HG03520 (cell line): ENCODE measurements around the gene PSMA7.
"Not testable (repeated sequence)": the region's sequence is repeated elsewhere in the genome, so short reads cannot be mapped to it uniquely, and the experiment has no call there.

Experiments
- ATAC-seq: cut with Tn5 transposase; IDR thresholded peaks from one replicate; pipeline ENCODE4 v1.9.1; 2021; ENCODE audit warnings: mild to moderate bottlenecking, moderate library complexity; ENCODE audit not compliant: unreplicated experiment

The PSMA7 gene

GRCh38 chr20:62120990-62121775 is 22.0 kb downstream of the PSMA7 start:
- ATAC-seq = peak; percentile 3

GRCh38 chr20:62120365-62120762 is 22.8 kb downstream of the PSMA7 start:
- ATAC-seq = no peak

GRCh38 chr20:62119591-62120364 is 23.4 kb downstream of the PSMA7 start:
- no peak for ATAC-seq

- ATAC-seq = no peak
These were observed 24.1 kb downstream of the PSMA7 start for GRCh38 chr20:62119115-62119514.

GRCh38 chr20:62118113-62119043 is 24.8 kb downstream of the PSMA7 start:
- no peak for ATAC-seq

GRCh38 chr20:62117658-62118057 is 25.5 kb downstream of the PSMA7 start:
- ATAC-seq = no peak

- ATAC-seq = no peak
These were observed 25.9 kb downstream of the PSMA7 start for GRCh38 chr20:62117362-62117646.

- ATAC-seq = no peak
These were observed 26.4 kb downstream of the PSMA7 start for GRCh38 chr20:62116558-62117361.

- ATAC-seq = not testable (repeated sequence)
These were observed 27.3 kb downstream of the PSMA7 start for GRCh38 chr20:62115800-62116407.

GRCh38 chr20:62114894-62115293 is 28.3 kb downstream of the PSMA7 start:
- no peak for ATAC-seq

GRCh38 chr20:62112368-62112767 is 30.8 kb downstream of the PSMA7 start:
- no peak for ATAC-seq

GRCh38 chr20:62111148-62111547 is 32.0 kb downstream of the PSMA7 start:
- no peak for ATAC-seq

- ATAC-seq = no peak
These were observed 37.6 kb downstream of the PSMA7 start for GRCh38 chr20:62105592-62105991.

GRCh38 chr20:62104791-62105345 is 38.3 kb downstream of the PSMA7 start:
- ATAC-seq = no peak

- ATAC-seq = no peak
These were observed 38.9 kb downstream of the PSMA7 start for GRCh38 chr20:62104234-62104789.

- no peak for ATAC-seq
These were observed 39.5 kb downstream of the PSMA7 start for GRCh38 chr20:62103508-62104233.

GRCh38 chr20:62101078-62101477 is 42.1 kb downstream of the PSMA7 start:
- ATAC-seq = no peak

- ATAC-seq = no peak
These were observed 45.2 kb downstream of the PSMA7 start for GRCh38 chr20:62097881-62098407.
